Prostate gland (tissue), 2 donors: Measurements from ENCODE around the gene VSTM2B. TPM values are rescaled to one million over a fixed set of nuclear protein-coding genes. Genes with fewer than 3 reads are reported as not detected.
"Not testable (repeated sequence)": the region's sequence is repeated elsewhere in the genome, so short reads cannot be mapped to it uniquely, and the experiment has no call there.

ENCODE experiments used
- DNase-seq: peaks from one replicate; pipeline ENCODE4 v3.0.0-alpha.2; 2019; ENCODE audit warnings: low spot score
- H3K27ac ChIP-seq, 2 donors: fragments of 200-600 bp; sonication (generic); 2 replicates each; pipeline ENCODE4 v1.5.1; 2017 to 2019
- H3K27me3 ChIP-seq: fragments of 200-600 bp; sonication (generic); replicated peaks from 2 replicates; pipeline ENCODE4 v1.5.1; 2019; ENCODE audit not compliant: insufficient read depth
- H3K36me3 ChIP-seq, 2 donors: fragments of 200-600 bp; sonication (generic); 1 replicate in 1 of 2; 2 replicates in 1 of 2; pipeline versions ENCODE4 v1.5.1 to v1.8.1; 2017 to 2019
- H3K4me1 ChIP-seq: fragments of 200-600 bp; sonication (generic); replicated peaks from 2 replicates; pipeline ENCODE4 v1.5.1; 2019
- H3K4me3 ChIP-seq, 2 donors: fragments of 200-600 bp; sonication (generic); 2 replicates each; pipeline ENCODE4 v1.5.1; 2017 to 2019
- H3K9me3 ChIP-seq: fragments of 200-600 bp; sonication (generic); 2 replicates; pipeline ENCODE4 v1.5.1; 2017
- POLR2A ChIP-seq: fragments of 450-650 bp; IDR thresholded peaks from one replicate; pipeline ENCODE4 v1.6.1; 2016; ENCODE audit warnings: antibody characterized with exemption, mild to moderate bottlenecking
- POLR2AphosphoS5 ChIP-seq: sonication (generic); formaldehyde crosslinking; IDR thresholded peaks from one replicate; pipeline ENCODE4 v1.6.1; 2017; ENCODE audit warnings: antibody characterized with exemption
- WGBS: methylation state at CpG from one replicate; pipeline ENCODE4 v1.1.5; 2018; 5-methylcytosine and 5-hydroxymethylcytosine counted together
- intact Hi-C: fragments of 100-400 bp; cut with DNase I; formaldehyde crosslinking; loops from one replicate; pipeline ENCODE4 v1.14.2; 2022
- total RNA-seq, 2 donors: library from RNA; depleted of rRNA; stranded (reverse); fragments of >200 nt; gene quantifications; one replicate each; pipeline ENCODE4 v1.1.0, GENCODE V29; 2016
- TF ChIP-seq, protein P1 (sequence below), 4 experiments: fragments of 200-600 bp in 2 of 4; fragments of 450-650 bp in 2 of 4; sonication (generic) in 2 of 4; IDR thresholded peaks; 1 replicate in 3 of 4; 2 replicates in 1 of 4; pipeline ENCODE4 v1.5.1; 2016 to 2019; ENCODE audit warnings: antibody characterized with exemption in 4 of 4, mild to moderate bottlenecking in 2 of 4, moderate library complexity in 2 of 4

VSTM2B gene
- total RNA-seq, 2 donors from 2014 or later = not detected

- no peak for DNase-seq
- intact Hi-C loops = no loop called here
- no peaks in the 10 kb centered on the region for H3K4me1 ChIP-seq
- no peaks in the 10 kb centered on the region for H3K36me3 ChIP-seq
- no peaks in the 10 kb centered on the region for H3K27me3 ChIP-seq
- no peak overlapping the region for H3K4me3 ChIP-seq
- WGBS = 65% methylated on average over 3 of the region's 3 CpGs
- no peaks in the 10 kb centered on the region for H3K9me3 ChIP-seq
- TF ChIP-seq POLR2AphosphoS5 = no peak
- TF ChIP-seq, protein P1, sequence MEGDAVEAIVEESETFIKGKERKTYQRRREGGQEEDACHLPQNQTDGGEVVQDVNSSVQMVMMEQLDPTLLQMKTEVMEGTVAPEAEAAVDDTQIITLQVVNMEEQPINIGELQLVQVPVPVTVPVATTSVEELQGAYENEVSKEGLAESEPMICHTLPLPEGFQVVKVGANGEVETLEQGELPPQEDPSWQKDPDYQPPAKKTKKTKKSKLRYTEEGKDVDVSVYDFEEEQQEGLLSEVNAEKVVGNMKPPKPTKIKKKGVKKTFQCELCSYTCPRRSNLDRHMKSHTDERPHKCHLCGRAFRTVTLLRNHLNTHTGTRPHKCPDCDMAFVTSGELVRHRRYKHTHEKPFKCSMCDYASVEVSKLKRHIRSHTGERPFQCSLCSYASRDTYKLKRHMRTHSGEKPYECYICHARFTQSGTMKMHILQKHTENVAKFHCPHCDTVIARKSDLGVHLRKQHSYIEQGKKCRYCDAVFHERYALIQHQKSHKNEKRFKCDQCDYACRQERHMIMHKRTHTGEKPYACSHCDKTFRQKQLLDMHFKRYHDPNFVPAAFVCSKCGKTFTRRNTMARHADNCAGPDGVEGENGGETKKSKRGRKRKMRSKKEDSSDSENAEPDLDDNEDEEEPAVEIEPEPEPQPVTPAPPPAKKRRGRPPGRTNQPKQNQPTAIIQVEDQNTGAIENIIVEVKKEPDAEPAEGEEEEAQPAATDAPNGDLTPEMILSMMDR (IDR thresholded peaks at IDR 0.05) = no peak
- TF ChIP-seq POLR2A = no peak
- no peak overlapping the region for H3K27ac ChIP-seq
Measured at GRCh38 chr19:29542327-29542726, 16.5 kb downstream of the VSTM2B start.

DNA sequence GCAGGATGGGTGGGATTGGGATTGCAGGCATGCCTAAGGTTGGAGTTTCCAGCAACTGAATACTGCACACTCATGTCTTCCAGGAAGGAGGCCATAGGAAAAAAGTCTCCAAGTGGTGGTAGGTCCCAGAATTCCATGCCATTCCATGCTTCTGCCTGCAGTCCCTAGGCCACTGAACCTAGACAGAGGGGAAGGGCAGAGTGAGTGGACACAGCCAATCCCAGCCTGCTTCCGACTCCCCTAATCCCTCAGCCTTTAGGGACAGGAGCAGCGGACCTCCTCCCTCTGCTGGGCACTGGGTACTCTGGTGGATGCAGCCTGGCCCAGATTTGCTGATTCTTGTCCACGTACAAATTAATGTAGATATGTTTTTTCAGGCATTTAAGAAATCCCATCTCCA, 17.0 kb downstream of the VSTM2B start:
- no peak overlapping the region for H3K4me3 ChIP-seq
- no peaks in the 10 kb centered on the region for H3K36me3 ChIP-seq
- intact Hi-C loops = no loop called here
- no peaks in the 10 kb centered on the region for H3K4me1 ChIP-seq
- TF ChIP-seq POLR2AphosphoS5 (no peak), POLR2A (no peak)
- TF ChIP-seq, protein P1 (IDR thresholded peaks at IDR 0.05) = no peak
- no peak overlapping the region for H3K27ac ChIP-seq
- no peaks in the 10 kb centered on the region for H3K27me3 ChIP-seq
- DNase-seq = no peak
- no peaks in the 10 kb centered on the region for H3K9me3 ChIP-seq
- 78% methylated on average over 3 of the region's 3 CpGs for WGBS

DNA sequence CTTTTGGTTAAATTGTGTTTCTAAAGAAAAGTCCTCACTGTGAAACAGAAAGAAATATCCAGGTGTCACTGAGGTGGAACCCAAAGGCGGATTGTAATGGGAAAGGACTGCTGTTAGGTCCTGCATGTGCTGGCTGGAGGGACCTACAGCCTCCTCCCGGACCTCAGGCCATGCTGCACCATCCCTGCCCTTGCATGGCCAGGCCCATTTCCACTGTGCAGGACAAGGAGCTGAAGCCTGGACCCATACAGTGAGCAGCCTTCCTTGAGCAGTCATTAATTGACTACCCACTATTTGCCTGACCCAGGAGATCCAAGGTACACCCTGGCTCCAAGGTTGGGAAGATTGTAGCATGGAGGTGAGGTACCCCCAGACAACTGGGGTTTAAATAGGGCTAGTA, 17.6 kb downstream of the VSTM2B start:
- Histone ChIP-seq H3K27ac (no peak overlapping the region), H3K27me3 (no peaks in the 10 kb centered on the region), H3K4me1 (no peaks in the 10 kb centered on the region), H3K9me3 (no peaks in the 10 kb centered on the region), H3K36me3 (no peaks in the 10 kb centered on the region), H3K4me3 (no peak overlapping the region)
- intact Hi-C loops = no loop called here
- TF ChIP-seq, protein P1 (IDR thresholded peaks at IDR 0.05) = no peak
- TF ChIP-seq POLR2AphosphoS5 (no peak), POLR2A (no peak)
- no peak for DNase-seq
- WGBS = 73% methylated on average over 2 of the region's 2 CpGs

GRCh38 chr19:29544656-29545360, 19.0 kb downstream of the VSTM2B start:
- Histone ChIP-seq H3K27ac (no peak overlapping the region), H3K4me1 (no peaks in the 10 kb centered on the region), H3K36me3 (no peaks in the 10 kb centered on the region), H3K9me3 (no peaks in the 10 kb centered on the region), H3K27me3 (no peaks in the 10 kb centered on the region), H3K4me3 (no peak overlapping the region)
- DNase-seq = no peak
- TF ChIP-seq, protein P1 (IDR thresholded peaks at IDR 0.05) = no peak
- TF ChIP-seq POLR2AphosphoS5 (no peak), POLR2A (no peak)
- WGBS = 86% methylated on average over 15 of the region's 15 CpGs
- intact Hi-C loops = no loop called here

GRCh38 chr19:29545447-29545846, 19.7 kb downstream of the VSTM2B start:
- DNase-seq, intact Hi-C loops, H3K27me3 ChIP-seq, H3K4me1 ChIP-seq, H3K4me3 ChIP-seq, H3K27ac ChIP-seq, H3K9me3 ChIP-seq, H3K36me3 ChIP-seq: not testable (repeated sequence)
- WGBS = 90% methylated on average over 4 of the region's 4 CpGs
